HepG2 (cell line): ENCODE measurements around the gene NUCB1. TPM values are rescaled to one million over a fixed set of nuclear protein-coding genes. Genes with fewer than 3 reads are reported as not detected.

Source experiments
- GABPA ChIP-seq, 2 experiments: IDR thresholded peaks; 2 replicates each; pipeline ENCODE4 v1.6.1; 2011 to 2016; ENCODE audit warnings: low read depth in 2 of 2, low read length in 1 of 2, missing biosample characterization in 1 of 2, missing genetic modification characterization in 1 of 2
- GABPB1 ChIP-seq: IDR thresholded peaks from 2 replicates; pipeline ENCODE4 v1.6.1; 2016; ENCODE audit warnings: mild to moderate bottlenecking, missing genetic modification reagents, moderate library complexity, missing compliant biosample characterization
- GFI1 ChIP-seq: sonication (generic); formaldehyde crosslinking; IDR thresholded peaks from 2 replicates; pipeline ENCODE4 v1.5.0; 2020; ENCODE audit warnings: missing genetic modification reagents, mild to moderate bottlenecking, borderline replicate concordance
- HNRNPL ChIP-seq: fragments of 200-400 bp; formaldehyde crosslinking; IDR thresholded peaks from 2 replicates; pipeline ENCODE4 v1.6.1; 2017; ENCODE audit warnings: mild to moderate bottlenecking, low read depth, low read length
- KDM5B ChIP-seq: sonication (generic); formaldehyde crosslinking; IDR thresholded peaks from 2 replicates; pipeline ENCODE4 v1.4.0; 2020; ENCODE audit warnings: missing genetic modification reagents, mild to moderate bottlenecking, borderline replicate concordance
- KLF12 ChIP-seq: sonication (generic); formaldehyde crosslinking; IDR thresholded peaks from 2 replicates; pipeline ENCODE4 v1.4.0; 2020; ENCODE audit warnings: missing genetic modification reagents, borderline replicate concordance
- MEIS1 ChIP-seq: sonication (generic); formaldehyde crosslinking; IDR thresholded peaks from 2 replicates; pipeline ENCODE4 v1.9.0; 2021; ENCODE audit warnings: mild to moderate bottlenecking, missing genetic modification reagents, moderate library complexity, borderline replicate concordance
- SALL1 ChIP-seq: sonication (generic); formaldehyde crosslinking; IDR thresholded peaks from 2 replicates; pipeline ENCODE4 v1.8.0; 2022; ENCODE audit warnings: mild to moderate bottlenecking, missing genetic modification reagents
- SETDB1 ChIP-seq: sonication (generic); formaldehyde crosslinking; IDR thresholded peaks from 2 replicates; pipeline ENCODE4 v1.5.1; 2020; ENCODE audit warnings: missing genetic modification reagents, mild to moderate bottlenecking, borderline replicate concordance
- SP2 ChIP-seq: sonication (generic); formaldehyde crosslinking; IDR thresholded peaks from 2 replicates; pipeline ENCODE4 v1.5.1; 2020; ENCODE audit warnings: mild to moderate bottlenecking, missing genetic modification reagents
- ZFX ChIP-seq: sonication (generic); formaldehyde crosslinking; IDR thresholded peaks from 2 replicates; pipeline ENCODE4 v1.4.0; 2020; ENCODE audit warnings: mild to moderate bottlenecking, low read depth, missing genetic modification reagents, moderate library complexity
- ZNF446 ChIP-seq: sonication (generic); formaldehyde crosslinking; IDR thresholded peaks from 2 replicates; pipeline ENCODE4 v1.5.0; 2020; ENCODE audit warnings: mild to moderate bottlenecking, missing genetic modification reagents
- ZNF605 ChIP-seq: sonication (generic); formaldehyde crosslinking; IDR thresholded peaks from 2 replicates; pipeline ENCODE4 v1.8.0; 2022; ENCODE audit warnings: mild to moderate bottlenecking, missing genetic modification reagents
- ZNF678 ChIP-seq: sonication (generic); formaldehyde crosslinking; IDR thresholded peaks from 2 replicates; pipeline ENCODE4 v1.4.0; 2020; ENCODE audit warnings: mild to moderate bottlenecking, missing genetic modification reagents
- ZNF772 ChIP-seq: sonication (generic); formaldehyde crosslinking; IDR thresholded peaks from 2 replicates; pipeline ENCODE4 v1.5.0; 2020; ENCODE audit warnings: mild to moderate bottlenecking, missing genetic modification reagents
- ZNF782 ChIP-seq: sonication (generic); formaldehyde crosslinking; IDR thresholded peaks from 2 replicates; pipeline ENCODE4 v1.4.0; 2020; ENCODE audit warnings: missing genetic modification reagents, mild to moderate bottlenecking, borderline replicate concordance
- polyA plus RNA-seq, 8 experiments: library from polyadenylated mRNA; depleted of rRNA in 3 of 8; stranded (reverse) in 7 of 8; unstranded in 1 of 8; fragments of >200 nt; fragmentation: Illumina TruSeq in 4 of 8; extraction: Trizol in 4 of 8; gene quantifications; 2 replicates each; pipeline versions ENCODE4 v1.2.1 to v1.2.3, GENCODE V29; 2011 to 2016; ENCODE audit warnings: low read depth in 4 of 8, missing spikeins in 1 of 8, mixed read lengths in 1 of 8; ENCODE audit not compliant: insufficient read depth in 1 of 8
- total RNA-seq, 5 experiments: library from RNA; depleted of rRNA; stranded (reverse); fragments of >200 nt; fragmentation: Illumina TruSeq; extraction: Trizol; gene quantifications; 2 replicates each; pipeline ENCODE4 v1.2.3, GENCODE V29; 2016; ENCODE audit warnings: low read depth in 1 of 5
- TF ChIP-seq, protein P1 (sequence below): sonication (generic); formaldehyde crosslinking; IDR thresholded peaks from 2 replicates; pipeline ENCODE4 v1.5.0; 2020; ENCODE audit warnings: mild to moderate bottlenecking, missing genetic modification reagents
- TF ChIP-seq, protein P2 (sequence below): IDR thresholded peaks from 2 replicates; pipeline ENCODE4 v1.6.1; 2016
- TF ChIP-seq, protein P3 (sequence below): fragments of 450-650 bp; IDR thresholded peaks from 2 replicates; pipeline ENCODE4 v1.6.1; 2016

Gene NUCB1
- total and polyA plus RNA-seq, 2 of the 13 experiments (the other 11 are each of a cell fraction or from before 2014, with no cell fraction given), result 82.3 to 106 TPM

DNA sequence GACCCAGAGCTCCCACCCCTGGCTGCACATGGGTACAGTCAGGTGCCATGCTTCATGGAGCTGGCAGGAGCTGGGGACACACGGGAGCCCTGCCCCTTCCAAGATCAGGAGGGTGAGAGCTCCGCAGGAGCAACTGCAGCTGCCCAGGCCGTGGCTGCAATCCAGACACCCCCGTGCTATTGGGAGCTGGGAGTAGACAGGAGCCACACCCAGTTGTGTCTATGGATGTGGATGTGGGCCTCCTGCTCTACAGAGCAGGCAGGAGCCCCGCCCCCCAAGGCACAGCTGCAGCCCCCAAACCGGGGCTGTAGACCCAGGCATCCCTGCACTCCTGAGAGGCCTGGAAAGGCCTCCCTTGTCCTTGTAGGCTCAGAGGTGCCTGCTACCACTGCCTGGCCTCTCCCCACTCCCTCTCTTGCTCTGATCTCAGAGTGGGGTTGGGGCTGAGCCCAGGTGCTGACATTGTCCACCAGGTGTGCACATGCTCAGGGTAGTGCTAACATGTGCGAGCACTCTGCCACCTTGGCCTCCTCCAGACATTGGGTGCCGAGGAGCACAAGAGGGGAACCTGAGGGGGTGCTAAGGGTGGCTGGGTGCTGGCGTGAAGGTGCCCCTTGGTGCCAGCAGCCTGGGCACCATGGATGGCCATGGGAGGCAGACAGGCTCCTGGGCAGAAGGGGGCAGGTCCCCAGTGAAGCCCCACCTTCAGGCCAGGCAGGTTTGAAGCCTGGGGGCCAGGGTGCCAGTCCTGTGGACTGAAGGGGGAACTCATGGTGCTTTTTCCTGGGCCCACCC is 46.5 kb downstream of the NUCB1 start (continued):
- peak; percentile 34; the same call in 1 of the 2 replicates for TF ChIP-seq ZFX
- TF ChIP-seq ZNF678 (CRISPR knock-in tag), result 0 out of 2 replicates have a peak, but pooled peaks have one; percentile 19
- TF ChIP-seq, protein P1, sequence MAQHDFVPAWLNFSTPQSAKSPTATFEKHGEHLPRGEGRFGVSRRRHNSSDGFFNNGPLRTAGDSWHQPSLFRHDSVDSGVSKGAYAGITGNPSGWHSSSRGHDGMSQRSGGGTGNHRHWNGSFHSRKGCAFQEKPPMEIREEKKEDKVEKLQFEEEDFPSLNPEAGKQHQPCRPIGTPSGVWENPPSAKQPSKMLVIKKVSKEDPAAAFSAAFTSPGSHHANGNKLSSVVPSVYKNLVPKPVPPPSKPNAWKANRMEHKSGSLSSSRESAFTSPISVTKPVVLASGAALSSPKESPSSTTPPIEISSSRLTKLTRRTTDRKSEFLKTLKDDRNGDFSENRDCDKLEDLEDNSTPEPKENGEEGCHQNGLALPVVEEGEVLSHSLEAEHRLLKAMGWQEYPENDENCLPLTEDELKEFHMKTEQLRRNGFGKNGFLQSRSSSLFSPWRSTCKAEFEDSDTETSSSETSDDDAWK, result no peak
- peak; percentile 41; the same call in 1 of the 2 replicates for TF ChIP-seq SP2
- TF ChIP-seq GFI1 (CRISPR knock-in tag), result no peak
- TF ChIP-seq SETDB1 (CRISPR knock-in tag), result 0 out of 2 replicates have a peak, but pooled peaks have one; percentile 66
- no peak for TF ChIP-seq ZNF446 (CRISPR knock-in tag)
- TF ChIP-seq ZNF772 (CRISPR knock-in tag), result 0 out of 2 replicates have a peak, but pooled peaks have one; percentile 36
- 0 out of 2 replicates have a peak, but pooled peaks have one; percentile 42 for TF ChIP-seq MEIS1 (CRISPR knock-in tag)
- TF ChIP-seq ZNF605 (CRISPR knock-in tag), result 0 out of 2 replicates have a peak, but pooled peaks have one; percentile 35
- TF ChIP-seq, protein P2, sequence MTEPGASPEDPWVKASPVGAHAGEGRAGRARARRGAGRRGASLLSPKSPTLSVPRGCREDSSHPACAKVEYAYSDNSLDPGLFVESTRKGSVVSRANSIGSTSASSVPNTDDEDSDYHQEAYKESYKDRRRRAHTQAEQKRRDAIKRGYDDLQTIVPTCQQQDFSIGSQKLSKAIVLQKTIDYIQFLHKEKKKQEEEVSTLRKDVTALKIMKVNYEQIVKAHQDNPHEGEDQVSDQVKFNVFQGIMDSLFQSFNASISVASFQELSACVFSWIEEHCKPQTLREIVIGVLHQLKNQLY (CRISPR knock-in tag), result no peak; the same call in 1 of the 2 replicates
- peak; percentile 81; the same call in 1 of the 2 replicates for TF ChIP-seq HNRNPL
- 0 out of 2 replicates have a peak, but pooled peaks have one; percentile 22 for TF ChIP-seq KLF12
- TF ChIP-seq ZNF782 (CRISPR knock-in tag), result 0 out of 2 replicates have a peak, but pooled peaks have one; percentile 56
- TF ChIP-seq SALL1 (CRISPR knock-in tag), result 0 out of 2 replicates have a peak, but pooled peaks have one; percentile 15
- no peak for TF ChIP-seq GABPA (IDR thresholded peaks at IDR 0.05; ENCODE audit: low read depth, low read length)
- no peak for TF ChIP-seq GABPA (CRISPR knock-in tag; IDR thresholded peaks at IDR 0.05; ENCODE audit: low read depth)
- TF ChIP-seq, protein P3, sequence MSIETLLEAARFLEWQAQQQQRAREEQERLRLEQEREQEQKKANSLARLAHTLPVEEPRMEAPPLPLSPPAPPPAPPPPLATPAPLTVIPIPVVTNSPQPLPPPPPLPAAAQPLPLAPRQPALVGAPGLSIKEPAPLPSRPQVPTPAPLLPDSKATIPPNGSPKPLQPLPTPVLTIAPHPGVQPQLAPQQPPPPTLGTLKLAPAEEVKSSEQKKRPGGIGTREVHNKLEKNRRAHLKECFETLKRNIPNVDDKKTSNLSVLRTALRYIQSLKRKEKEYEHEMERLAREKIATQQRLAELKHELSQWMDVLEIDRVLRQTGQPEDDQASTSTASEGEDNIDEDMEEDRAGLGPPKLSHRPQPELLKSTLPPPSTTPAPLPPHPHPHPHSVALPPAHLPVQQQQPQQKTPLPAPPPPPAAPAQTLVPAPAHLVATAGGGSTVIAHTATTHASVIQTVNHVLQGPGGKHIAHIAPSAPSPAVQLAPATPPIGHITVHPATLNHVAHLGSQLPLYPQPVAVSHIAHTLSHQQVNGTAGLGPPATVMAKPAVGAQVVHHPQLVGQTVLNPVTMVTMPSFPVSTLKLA, result 0 out of 2 replicates have a peak, but pooled peaks have one; percentile 20
- TF ChIP-seq GABPB1 (CRISPR knock-in tag), result peak; percentile 12; the same call in 1 of the 2 replicates
- TF ChIP-seq KDM5B (CRISPR knock-in tag), result 0 out of 2 replicates have a peak, but pooled peaks have one; percentile 17
